Skin epidermis (tissue), 12 donors: Measurements from ENCODE around the gene NR4A1.

Experiments used
- H3K27ac ChIP-seq, 21 experiments: fragments of 200-600 bp; sonication (generic) in 11 of 21; one replicate each; pipeline ENCODE4 v1.5.0; 2020; ENCODE audit warnings: mild to moderate bottlenecking in 3 of 21, inconsistent platforms in 2 of 21, moderate library complexity in 2 of 21
- H3K4me3 ChIP-seq, 7 experiments: fragments of 200-600 bp; sonication (generic) in 2 of 7; one replicate each; pipeline ENCODE4 v1.5.0; 2020; ENCODE audit warnings: inconsistent platforms in 2 of 7, mild to moderate bottlenecking in 2 of 7, moderate library complexity in 1 of 7

Gene NR4A1

GRCh38 chr12:52050758-52051541 lies at the start of gene NR4A1:
TSS of gene NR4A1 (plus strand) at chr12:52051442. CDS start at chr12:52054329, 2,887 bp downstream.
- H3K4me3 ChIP-seq: peak within 1 kb of the TSS; percentile 37 to 69 (median 46)

GRCh38 chr12:52003016-52003550 lies 48.2 kb upstream of the NR4A1 start:
- Histone ChIP-seq H3K27ac (no peak overlapping the region), H3K4me3 (no peak overlapping the region)

More at GRCh38 chr12:52050758-52051541, at the start of gene NR4A1:
- H3K27ac ChIP-seq: peak within 1 kb of the TSS; percentile 24 to 95 (median 82)

GRCh38 chr12:52003591-52003990 lies 47.7 kb upstream of the NR4A1 start:
- no peak overlapping the region for H3K27ac ChIP-seq
- no peak overlapping the region for H3K4me3 ChIP-seq

- no peak overlapping the region for H3K4me3 ChIP-seq
- H3K27ac ChIP-seq: no peak overlapping the region
Measured at GRCh38 chr12:52004042-52004648, 47.1 kb upstream of the NR4A1 start.

- H3K4me3 ChIP-seq: no peak overlapping the region
Measured at GRCh38 chr12:52005218-52005902, 45.9 kb upstream of the NR4A1 start.

GRCh38 chr12:52005903-52006703 lies 45.1 kb upstream of the NR4A1 start:
- peak overlapping the region in 15 of 21 experiments; percentile 25 to 96 (median 85) for H3K27ac ChIP-seq
- peak overlapping the region; percentile 57 to 95 (median 67) for H3K4me3 ChIP-seq

More at GRCh38 chr12:52005218-52005902, 45.9 kb upstream of the NR4A1 start:
- peak overlapping the region in 2 of 21 experiments; percentile 37 to 90 for H3K27ac ChIP-seq

- Histone ChIP-seq H3K27ac (peak within 1 kb of the TSS; percentile 25 to 96 (median 86)), H3K4me3 (peak within 1 kb of the TSS; percentile 57 to 95 (median 67))
Measured at GRCh38 chr12:52006726-52007157, 44.5 kb upstream of the NR4A1 start, which contains the start of gene TAMALIN. TSS of gene TAMALIN (plus strand) at chr12:52006946. CDS start at chr12:52007020, 74 bp downstream.

- Histone ChIP-seq H3K27ac (peak overlapping the region; percentile 25 to 96 (median 86)), H3K4me3 (peak overlapping the region; percentile 57 to 95 (median 67))
Measured at GRCh38 chr12:52007158-52007921, 43.9 kb upstream of the NR4A1 start.

- Histone ChIP-seq H3K27ac (peak overlapping the region in 20 of 21 experiments; percentile 25 to 96 (median 86)), H3K4me3 (peak overlapping the region; percentile 57 to 95 (median 67))
Measured at GRCh38 chr12:52007982-52008510, 43.2 kb upstream of the NR4A1 start.

- H3K27ac ChIP-seq: peak overlapping the region in 20 of 21 experiments; percentile 33 to 96 (median 81)
- H3K4me3 ChIP-seq: peak overlapping the region in 3 of 7 experiments; percentile 57 to 69 (median 67)
Measured at GRCh38 chr12:52009081-52009751, 42.0 kb upstream of the NR4A1 start.

- Histone ChIP-seq H3K27ac (peak overlapping the region in 20 of 21 experiments; percentile 33 to 96 (median 81)), H3K4me3 (peak overlapping the region in 1 of 7 experiments; percentile 57)
Measured at GRCh38 chr12:52010152-52010622, 41.1 kb upstream of the NR4A1 start.

GRCh38 chr12:52010692-52011601 lies 40.3 kb upstream of the NR4A1 start:
- Histone ChIP-seq H3K27ac (peak overlapping the region in 18 of 21 experiments; percentile 31 to 96 (median 78)), H3K4me3 (peak overlapping the region in 1 of 7 experiments; percentile 57)

- H3K27ac ChIP-seq: peak overlapping the region in 6 of 21 experiments; percentile 51 to 92 (median 90)
Measured at GRCh38 chr12:52011602-52012214, 39.5 kb upstream of the NR4A1 start.

GRCh38 chr12:52013626-52014310 lies 37.5 kb upstream of the NR4A1 start:
- Histone ChIP-seq H3K4me3 (no peak overlapping the region), H3K27ac (no peak overlapping the region)

More at GRCh38 chr12:52011602-52012214, 39.5 kb upstream of the NR4A1 start:
- no peak overlapping the region for H3K4me3 ChIP-seq
